GM20000 (cell line): ENCODE measurements around the gene FOCAD.

ENCODE experiments used
- DNase-seq: peaks from one replicate; pipeline ENCODE4 v3.0.0; 2012; ENCODE audit warnings: low spot score
- CTCF ChIP-seq: IDR thresholded peaks from 2 replicates; pipeline ENCODE4 v1.5.1; 2012; ENCODE audit warnings: mild to moderate bottlenecking, control low read depth; ENCODE audit errors: extremely low read depth, missing control alignments

The FOCAD gene

GRCh38 chr9:21039302-21039701 is 355.2 kb downstream of the FOCAD start:
- TF ChIP-seq CTCF, result no peak
- DNase-seq, result no peak

GRCh38 chr9:21042466-21042865 is 358.4 kb downstream of the FOCAD start:
- DNase-seq, result no peak
- TF ChIP-seq CTCF, result no peak

- TF ChIP-seq CTCF, result no peak
- no peak for DNase-seq
Measured at GRCh38 chr9:21043841-21044240, 359.8 kb downstream of the FOCAD start.
